Subcutaneous abdominal adipose tissue (tissue), 5 donors: ENCODE measurements around the gene ZNF287.
"Not testable (repeated sequence)": the region's sequence is repeated elsewhere in the genome, so short reads cannot be mapped to it uniquely, and the experiment has no call there.

Source experiments
- H3K27ac ChIP-seq: one replicate; pipeline ENCODE4 v1.7.0; 2013; ENCODE audit warnings: low read depth, mild to moderate bottlenecking, inconsistent platforms, low read length, moderate library complexity
- H3K27me3 ChIP-seq, 5 donors: one replicate each; pipeline ENCODE4 v1.7.0; 2013; ENCODE audit warnings: low read length in 5 of 5, inconsistent platforms in 1 of 5; ENCODE audit not compliant: control insufficient read depth in 5 of 5, insufficient read depth in 4 of 5
- H3K36me3 ChIP-seq, 5 donors: one replicate each; pipeline ENCODE4 v1.7.0; 2013; ENCODE audit warnings: low read length in 5 of 5; ENCODE audit not compliant: control insufficient read depth in 5 of 5, insufficient read depth in 5 of 5
- H3K4me1 ChIP-seq, 5 donors: one replicate each; pipeline ENCODE4 v1.7.0; 2013; ENCODE audit warnings: low read length in 5 of 5, mild to moderate bottlenecking in 3 of 5, moderate library complexity in 1 of 5; ENCODE audit not compliant: control insufficient read depth in 5 of 5, insufficient read depth in 5 of 5
- H3K4me3 ChIP-seq, 5 donors: one replicate each; pipeline ENCODE4 v1.7.0; 2013; ENCODE audit warnings: low read length in 5 of 5, low read depth in 1 of 5
- H3K9ac ChIP-seq, 5 donors: one replicate each; pipeline ENCODE4 v1.7.0; 2013; ENCODE audit warnings: low read length in 5 of 5, mild to moderate bottlenecking in 4 of 5, moderate library complexity in 3 of 5
- H3K9me3 ChIP-seq, 5 donors: one replicate each; pipeline ENCODE4 v1.7.0; 2013; ENCODE audit warnings: low read length in 5 of 5; ENCODE audit not compliant: control insufficient read depth in 5 of 5
- donor health status: healthy.
- donor health status: healthy.
- donor health status: healthy.
- donor health status: healthy.
- donor health status: healthy.

ZNF287 gene

GRCh38 chr17:16569358-16569712 is 331 bp upstream of the ZNF287 start:
- Histone ChIP-seq H3K9ac (no peak overlapping the region), H3K36me3 (peaks cover 0 to 3% (median 0%) of the 10 kb centered on the region in 5 donors), H3K27me3 (no peaks in the 10 kb centered on the region), H3K4me1 (peaks cover 4 to 9% (median 9%) of the 10 kb centered on the region in 5 donors), H3K27ac (no peak overlapping the region), H3K9me3 (no peaks in the 10 kb centered on the region), H3K4me3 (peak overlapping the region in 2 of 5 donors; percentile 83 to 84)

- H3K27me3 ChIP-seq = no peaks in the 10 kb centered on the region
- H3K36me3 ChIP-seq = peaks cover 36 to 51% (median 38%) of the 10 kb centered on the region in 5 donors
- H3K4me3 ChIP-seq = peak overlapping the region in 3 of 5 donors; percentile 20 to 57 (median 43)
- H3K4me1 ChIP-seq = no peaks in the 10 kb centered on the region
- no peak overlapping the region for H3K9ac ChIP-seq
- H3K9me3 ChIP-seq = peaks cover 52 to 89% (median 77%) of the 10 kb centered on the region in 5 donors
- no peak overlapping the region for H3K27ac ChIP-seq
Observed at GRCh38 chr17:16552637-16553045, 16.4 kb downstream of the ZNF287 start.

GRCh38 chr17:16551878-16552636 is 16.9 kb downstream of the ZNF287 start:
- Histone ChIP-seq H3K9me3 (peaks cover 56 to 89% (median 80%) of the 10 kb centered on the region in 5 donors), H3K36me3 (peaks cover 32 to 46% (median 33%) of the 10 kb centered on the region in 5 donors), H3K9ac (no peak overlapping the region), H3K27me3 (no peaks in the 10 kb centered on the region), H3K4me3 (peak overlapping the region in 4 of 5 donors; percentile 1 to 57 (median 36)), H3K27ac (no peak overlapping the region), H3K4me1 (no peaks in the 10 kb centered on the region)

- H3K27me3 ChIP-seq = no peaks in the 10 kb centered on the region
- H3K9me3 ChIP-seq = no peaks in the 10 kb centered on the region
- peaks cover 0 to 16% (median 14%) of the 10 kb centered on the region in 5 donors for H3K4me1 ChIP-seq
- H3K36me3 ChIP-seq = no peaks in the 10 kb centered on the region
- peak overlapping the region in 2 of 5 donors; percentile 32 to 38 for H3K9ac ChIP-seq
- peak overlapping the region; percentile 90 for H3K27ac ChIP-seq
- peak overlapping the region in 3 of 5 donors; percentile 70 to 98 (median 93) for H3K4me3 ChIP-seq
Observed at GRCh38 chr17:16537130-16537458, 31.9 kb downstream of the ZNF287 start.

DNA sequence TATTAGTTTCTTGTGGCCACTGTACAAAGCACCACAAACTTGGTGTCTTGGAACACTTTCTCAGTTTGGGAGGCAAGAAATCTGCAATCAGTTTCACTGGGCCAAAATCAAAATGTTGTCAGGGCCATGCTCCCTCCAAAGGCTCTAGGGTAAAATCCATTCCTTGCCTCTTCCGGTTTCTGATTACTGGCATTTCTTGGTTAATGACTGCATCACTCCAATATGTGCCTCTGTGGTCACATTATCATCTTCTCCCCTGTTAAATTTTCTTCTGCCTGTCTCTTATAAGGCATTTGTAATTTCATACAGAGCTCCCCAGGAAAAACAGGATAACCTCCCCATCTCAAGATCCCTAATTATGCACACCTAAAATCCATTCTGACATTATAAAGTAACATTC is 34.8 kb downstream of the ZNF287 start:
- no peak overlapping the region for H3K9ac ChIP-seq
- peaks cover 0 to 16% (median 14%) of the 10 kb centered on the region in 5 donors for H3K4me1 ChIP-seq
- H3K9me3 ChIP-seq = no peaks in the 10 kb centered on the region
- H3K27ac ChIP-seq = no peak overlapping the region
- H3K27me3 ChIP-seq = no peaks in the 10 kb centered on the region
- H3K4me3 ChIP-seq = no peak overlapping the region
- no peaks in the 10 kb centered on the region for H3K36me3 ChIP-seq

- Histone ChIP-seq H3K4me3 (no peak overlapping the region), H3K4me1 (peaks cover 0 to 4% (median under 1%) of the 10 kb centered on the region in 5 donors), H3K36me3 (no peaks in the 10 kb centered on the region), H3K27ac (no peak overlapping the region), H3K9ac (no peak overlapping the region), H3K27me3 (peaks cover 0 to 6% (median 0%) of the 10 kb centered on the region in 5 donors), H3K9me3 (no peaks in the 10 kb centered on the region)
Observed at GRCh38 chr17:16529906-16530305, 39.1 kb downstream of the ZNF287 start.

GRCh38 chr17:16527298-16527697 is 41.7 kb downstream of the ZNF287 start:
- Histone ChIP-seq H3K27me3 (peaks cover 0 to 6% (median 0%) of the 10 kb centered on the region in 5 donors), H3K9ac (no peak overlapping the region), H3K9me3 (no peaks in the 10 kb centered on the region), H3K36me3 (no peaks in the 10 kb centered on the region), H3K27ac (no peak overlapping the region), H3K4me3 (no peak overlapping the region), H3K4me1 (peaks cover 0 to 4% (median 0%) of the 10 kb centered on the region in 5 donors)

DNA sequence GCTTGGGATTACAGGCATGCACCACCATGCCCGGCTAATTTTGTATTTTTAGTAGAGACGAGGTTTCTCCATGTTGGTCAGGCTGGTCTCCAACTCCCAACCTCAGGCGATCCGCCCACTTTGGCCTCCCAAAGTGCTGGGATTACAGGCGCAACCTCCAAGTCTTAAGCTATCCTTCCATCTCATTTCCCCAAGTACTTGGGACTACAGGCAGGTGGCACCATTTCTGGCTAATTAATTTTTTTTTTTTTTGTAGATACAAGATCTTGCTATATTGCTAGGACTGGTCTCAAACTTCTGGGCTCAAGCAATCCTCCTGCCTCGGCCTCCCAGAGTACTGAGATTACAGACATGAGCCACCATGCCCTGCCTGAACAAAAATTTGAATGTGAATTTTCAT is 43.4 kb downstream of the ZNF287 start:
- H3K4me3 ChIP-seq, H3K4me1 ChIP-seq, H3K27ac ChIP-seq, H3K36me3 ChIP-seq, H3K27me3 ChIP-seq, H3K9ac ChIP-seq, H3K9me3 ChIP-seq: not testable (repeated sequence)

- Histone ChIP-seq H3K4me3 (no peak overlapping the region), H3K9ac (no peak overlapping the region), H3K27ac (no peak overlapping the region), H3K36me3 (no peaks in the 10 kb centered on the region), H3K27me3 (peaks cover 0 to 15% (median 3%) of the 10 kb centered on the region in 5 donors), H3K9me3 (no peaks in the 10 kb centered on the region), H3K4me1 (peaks cover 0 to 8% (median 5%) of the 10 kb centered on the region in 5 donors)
Observed at GRCh38 chr17:16521070-16521727, 47.8 kb downstream of the ZNF287 start.

GRCh38 chr17:16519021-16519420 is 50.0 kb downstream of the ZNF287 start:
- Histone ChIP-seq H3K36me3 (no peaks in the 10 kb centered on the region), H3K4me3 (no peak overlapping the region), H3K27me3 (peaks cover 2 to 17% (median 6%) of the 10 kb centered on the region in 5 donors), H3K9ac (no peak overlapping the region), H3K27ac (no peak overlapping the region), H3K4me1 (peaks cover 0 to 9% (median 3%) of the 10 kb centered on the region in 5 donors), H3K9me3 (no peaks in the 10 kb centered on the region)
